Right lobe of liver (tissue), 4 donors: ENCODE results near the gene CD300LD.

Source experiments
- POLR2A ChIP-seq: fragments of 450-650 bp; IDR thresholded peaks from one replicate; pipeline ENCODE4 v1.6.1; 2017; ENCODE audit warnings: antibody characterized with exemption, mild to moderate bottlenecking
- TF ChIP-seq, protein P1 (sequence below), 4 donors: fragments of 200-600 bp in 3 of 4; fragments of 450-650 bp in 1 of 4; IDR thresholded peaks; one replicate each; pipeline versions ENCODE4 v1.5.1 to v1.8.0; 2016 to 2022; ENCODE audit warnings: antibody characterized with exemption in 4 of 4, mild to moderate bottlenecking in 2 of 4
- donor health status: DM: no; HTN: no; CAD: no.
- donor health status: DM: no; HTN: no; CAD: no.
- donor health status: DM: no; HTN: yes; CAD: no.

- TF ChIP-seq, protein P1, sequence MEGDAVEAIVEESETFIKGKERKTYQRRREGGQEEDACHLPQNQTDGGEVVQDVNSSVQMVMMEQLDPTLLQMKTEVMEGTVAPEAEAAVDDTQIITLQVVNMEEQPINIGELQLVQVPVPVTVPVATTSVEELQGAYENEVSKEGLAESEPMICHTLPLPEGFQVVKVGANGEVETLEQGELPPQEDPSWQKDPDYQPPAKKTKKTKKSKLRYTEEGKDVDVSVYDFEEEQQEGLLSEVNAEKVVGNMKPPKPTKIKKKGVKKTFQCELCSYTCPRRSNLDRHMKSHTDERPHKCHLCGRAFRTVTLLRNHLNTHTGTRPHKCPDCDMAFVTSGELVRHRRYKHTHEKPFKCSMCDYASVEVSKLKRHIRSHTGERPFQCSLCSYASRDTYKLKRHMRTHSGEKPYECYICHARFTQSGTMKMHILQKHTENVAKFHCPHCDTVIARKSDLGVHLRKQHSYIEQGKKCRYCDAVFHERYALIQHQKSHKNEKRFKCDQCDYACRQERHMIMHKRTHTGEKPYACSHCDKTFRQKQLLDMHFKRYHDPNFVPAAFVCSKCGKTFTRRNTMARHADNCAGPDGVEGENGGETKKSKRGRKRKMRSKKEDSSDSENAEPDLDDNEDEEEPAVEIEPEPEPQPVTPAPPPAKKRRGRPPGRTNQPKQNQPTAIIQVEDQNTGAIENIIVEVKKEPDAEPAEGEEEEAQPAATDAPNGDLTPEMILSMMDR (IDR thresholded peaks at IDR 0.05): no peak
- TF ChIP-seq POLR2A: no peak
These were observed 33.1 kb downstream of the CD300LD start for GRCh38 chr17:74558882-74559519.
